ENCODE measurements around the gene CADPS2. TPM values are rescaled to one million over a fixed set of nuclear protein-coding genes. Genes with fewer than 3 reads are reported as not detected.

The CADPS2 gene
- total RNA-seq, 1 donor from 2014 or later = 6.4 TPM

- Histone ChIP-seq H3K9ac (ENCODE audit: low read length) (no peak overlapping the region), H3K27me3 (ENCODE audit: insufficient read depth, low read length) (peaks cover 58% of the 10 kb centered on the region), H3K79me2 (ENCODE audit: insufficient read depth, low read length) (no peaks in the 10 kb centered on the region), H3K4me2 (ENCODE audit: low read length) (no peak overlapping the region), H3K27ac (ENCODE audit: low read depth, low read length) (no peak overlapping the region), H3K9me3 (ENCODE audit: insufficient read depth, low read depth, low read length) (no peaks in the 10 kb centered on the region), H2AFZ (ENCODE audit: low read depth, low read length) (no peak overlapping the region), H3K4me1 (ENCODE audit: insufficient read depth, low read length) (no peaks in the 10 kb centered on the region), H4K20me1 (ENCODE audit: insufficient read depth, low read length) (no peaks in the 10 kb centered on the region), H3K36me3 (ENCODE audit: insufficient read depth, low read length) (no peaks in the 10 kb centered on the region), H3K4me3 (ENCODE audit: insufficient read depth, low read depth, low read length) (no peak overlapping the region)
- no peak for TF ChIP-seq EZH2 (IDR thresholded peaks at IDR 0.05; ENCODE audit: insufficient read depth, low read length)
- TF ChIP-seq CTCF (IDR thresholded peaks at IDR 0.05; ENCODE audit: insufficient read depth, low read depth, low read length) = no peak
- H3K27ac Mint-ChIP-seq (ENCODE audit: unreplicated experiment) = no peak overlapping the region
- peaks cover 63% of the 10 kb centered on the region for H3K27me3 Mint-ChIP-seq (ENCODE audit: low read depth, unreplicated experiment)
- peaks cover 3% of the 10 kb centered on the region for H3K9me3 Mint-ChIP-seq (ENCODE audit: unreplicated experiment)
- no peak for DNase-seq (ENCODE audit: low read depth)
- FAIRE-seq = no peak
- H3K4me1 Mint-ChIP-seq (ENCODE audit: low read depth, unreplicated experiment) = peaks cover 1% of the 10 kb centered on the region
- no peaks in the 10 kb centered on the region for H3K36me3 Mint-ChIP-seq (ENCODE audit: low read depth, unreplicated experiment)
- H3K4me3 Mint-ChIP-seq (ENCODE audit: unreplicated experiment) = no peak overlapping the region
Measured at GRCh38 chr7:122298131-122298530, 588.1 kb downstream of the CADPS2 start.

GRCh38 chr7:122291189-122291588 is 595.1 kb downstream of the CADPS2 start:
- Histone ChIP-seq H3K79me2 (ENCODE audit: insufficient read depth, low read length) (no peaks in the 10 kb centered on the region), H4K20me1 (ENCODE audit: insufficient read depth, low read length) (no peaks in the 10 kb centered on the region), H3K9ac (ENCODE audit: low read length) (no peak overlapping the region), H3K27me3 (ENCODE audit: insufficient read depth, low read length) (no peaks in the 10 kb centered on the region), H3K4me1 (ENCODE audit: insufficient read depth, low read length) (no peaks in the 10 kb centered on the region), H3K9me3 (ENCODE audit: insufficient read depth, low read depth, low read length) (no peaks in the 10 kb centered on the region), H3K36me3 (ENCODE audit: insufficient read depth, low read length) (no peaks in the 10 kb centered on the region), H2AFZ (ENCODE audit: low read depth, low read length) (no peak overlapping the region), H3K27ac (ENCODE audit: low read depth, low read length) (no peak overlapping the region), H3K4me3 (ENCODE audit: insufficient read depth, low read depth, low read length) (no peak overlapping the region), H3K4me2 (ENCODE audit: low read length) (no peak overlapping the region)
- peaks cover 10% of the 10 kb centered on the region for H3K9me3 Mint-ChIP-seq (ENCODE audit: unreplicated experiment)
- FAIRE-seq (no peak), DNase-seq (ENCODE audit: low read depth) (no peak)
- H3K36me3 Mint-ChIP-seq (ENCODE audit: low read depth, unreplicated experiment) = no peaks in the 10 kb centered on the region
- no peak overlapping the region for H3K27ac Mint-ChIP-seq (ENCODE audit: unreplicated experiment)
- no peak overlapping the region for H3K4me3 Mint-ChIP-seq (ENCODE audit: unreplicated experiment)
- H3K27me3 Mint-ChIP-seq (ENCODE audit: low read depth, unreplicated experiment) = peaks cover 15% of the 10 kb centered on the region
- TF ChIP-seq EZH2 (IDR thresholded peaks at IDR 0.05; ENCODE audit: insufficient read depth, low read length) = no peak
- no peak for TF ChIP-seq CTCF (IDR thresholded peaks at IDR 0.05; ENCODE audit: insufficient read depth, low read depth, low read length)
- no peaks in the 10 kb centered on the region for H3K4me1 Mint-ChIP-seq (ENCODE audit: low read depth, unreplicated experiment)

- Mint-ChIP-seq H3K4me3 (ENCODE audit: unreplicated experiment) (no peak overlapping the region), H3K4me1 (ENCODE audit: low read depth, unreplicated experiment) (no peaks in the 10 kb centered on the region), H3K9me3 (ENCODE audit: unreplicated experiment) (peaks cover 10% of the 10 kb centered on the region), H3K27ac (ENCODE audit: unreplicated experiment) (no peak overlapping the region), H3K27me3 (ENCODE audit: low read depth, unreplicated experiment) (peaks cover 10% of the 10 kb centered on the region), H3K36me3 (ENCODE audit: low read depth, unreplicated experiment) (no peaks in the 10 kb centered on the region)
- Histone ChIP-seq H3K9ac (ENCODE audit: low read length) (no peak overlapping the region), H3K4me2 (ENCODE audit: low read length) (no peak overlapping the region), H3K4me1 (ENCODE audit: insufficient read depth, low read length) (no peaks in the 10 kb centered on the region), H3K79me2 (ENCODE audit: insufficient read depth, low read length) (no peaks in the 10 kb centered on the region), H2AFZ (ENCODE audit: low read depth, low read length) (no peak overlapping the region), H3K9me3 (ENCODE audit: insufficient read depth, low read depth, low read length) (no peaks in the 10 kb centered on the region), H4K20me1 (ENCODE audit: insufficient read depth, low read length) (no peaks in the 10 kb centered on the region), H3K4me3 (ENCODE audit: insufficient read depth, low read depth, low read length) (no peak overlapping the region), H3K36me3 (ENCODE audit: insufficient read depth, low read length) (no peaks in the 10 kb centered on the region), H3K27me3 (ENCODE audit: insufficient read depth, low read length) (no peaks in the 10 kb centered on the region), H3K27ac (ENCODE audit: low read depth, low read length) (no peak overlapping the region)
- TF ChIP-seq EZH2 (IDR thresholded peaks at IDR 0.05; ENCODE audit: insufficient read depth, low read length) (no peak), CTCF (IDR thresholded peaks at IDR 0.05; ENCODE audit: insufficient read depth, low read depth, low read length) (no peak)
- no peak for DNase-seq (ENCODE audit: low read depth)
- FAIRE-seq = no peak
Measured at GRCh38 chr7:122290476-122290875, 595.8 kb downstream of the CADPS2 start.
